ENCODE results near the gene SOX4.
A peak's percentile ranks its signal among the peaks of the same experiment; 100 is the strongest.

Gene SOX4

DNA sequence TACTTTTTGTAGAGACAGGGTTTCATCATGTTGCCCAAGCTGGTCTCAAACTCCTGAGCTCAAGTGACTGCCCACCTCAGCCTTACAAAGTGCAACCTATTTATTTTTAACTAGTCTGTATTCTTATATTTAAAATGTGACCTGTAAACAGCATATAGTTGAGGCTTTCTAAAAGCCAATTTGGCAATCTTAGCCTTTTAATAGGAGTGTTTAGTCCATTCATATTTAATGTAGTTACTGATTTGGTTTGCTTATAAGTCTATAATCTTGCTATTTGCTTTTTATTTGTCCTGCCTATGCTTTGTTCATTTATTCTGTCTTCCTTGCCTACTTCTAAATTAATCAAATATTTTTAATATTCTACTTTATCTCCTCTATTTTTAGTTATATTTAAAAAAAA, 15.0 kb upstream of the SOX4 start:
- FAIRE-seq (no peak), DNase-seq (ENCODE audit: insufficient read length, low spot score) (no peak)
- TF ChIP-seq POLR2A (IDR thresholded peaks at IDR 0.05; ENCODE audit: low read depth, low read length) (no peak), PAX5 (IDR thresholded peaks at IDR 0.05; ENCODE audit: insufficient read depth, low read length, severe bottlenecking) (no peak), POLR2AphosphoS5 (IDR thresholded peaks at IDR 0.05; ENCODE audit: low read depth, low read length) (no peak), SPI1 (IDR thresholded peaks at IDR 0.05; ENCODE audit: low read depth, low read length) (no peak), POU2F2 (IDR thresholded peaks at IDR 0.05; ENCODE audit: low read depth, low read length) (no peak), TAF1 (IDR thresholded peaks at IDR 0.05; ENCODE audit: low read depth, low read length) (no peak)

DNA sequence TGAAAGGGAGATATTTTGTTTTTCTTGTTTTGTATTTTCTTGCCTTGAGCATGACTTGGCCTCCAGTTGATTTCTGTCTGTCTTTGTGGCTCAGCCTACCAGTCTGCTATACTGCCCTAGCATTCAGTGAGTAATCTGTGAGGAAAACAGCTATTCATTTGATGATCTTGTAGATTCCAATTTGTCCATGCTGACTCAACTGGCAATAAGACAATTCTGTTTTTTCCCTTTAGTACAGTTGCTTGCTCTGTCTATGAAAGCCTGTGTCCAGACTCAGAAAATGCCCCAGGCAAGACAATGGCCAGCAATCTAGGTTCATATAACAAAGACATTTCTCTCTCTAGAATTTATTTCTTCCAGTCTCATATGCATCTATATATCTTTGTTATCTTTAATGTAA, 10.9 kb upstream of the SOX4 start:
- FAIRE-seq (no peak), DNase-seq (ENCODE audit: insufficient read length, low spot score) (no peak)
- no peak for TF ChIP-seq POLR2A (IDR thresholded peaks at IDR 0.05; ENCODE audit: low read depth, low read length)
- no peak for TF ChIP-seq POU2F2 (IDR thresholded peaks at IDR 0.05; ENCODE audit: low read depth, low read length)
- TF ChIP-seq TAF1 (IDR thresholded peaks at IDR 0.05; ENCODE audit: low read depth, low read length), result no peak
- no peak for TF ChIP-seq PAX5 (IDR thresholded peaks at IDR 0.05; ENCODE audit: insufficient read depth, low read length, severe bottlenecking)
- no peak for TF ChIP-seq SPI1 (IDR thresholded peaks at IDR 0.05; ENCODE audit: low read depth, low read length)
- TF ChIP-seq POLR2AphosphoS5 (IDR thresholded peaks at IDR 0.05; ENCODE audit: low read depth, low read length), result no peak

DNA sequence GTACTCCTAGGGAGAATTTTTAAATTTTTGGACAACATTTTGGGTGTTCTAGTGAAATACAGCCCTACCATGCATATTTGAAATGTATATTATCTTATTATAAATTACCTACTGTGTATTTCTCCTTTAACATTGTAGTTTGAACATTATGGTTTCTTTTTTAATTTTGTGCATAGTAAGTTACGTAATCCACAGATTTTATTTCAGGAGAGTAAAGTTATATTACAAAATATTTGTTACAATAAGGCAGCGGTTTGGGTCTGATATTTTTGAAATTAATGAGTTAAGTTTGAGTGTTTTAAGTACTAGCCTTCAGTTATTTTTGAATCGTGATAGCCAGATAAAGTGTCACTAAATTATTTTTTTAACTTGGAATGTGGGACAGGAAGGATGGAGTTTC, 7.3 kb upstream of the SOX4 start:
- no peak for FAIRE-seq

DNA sequence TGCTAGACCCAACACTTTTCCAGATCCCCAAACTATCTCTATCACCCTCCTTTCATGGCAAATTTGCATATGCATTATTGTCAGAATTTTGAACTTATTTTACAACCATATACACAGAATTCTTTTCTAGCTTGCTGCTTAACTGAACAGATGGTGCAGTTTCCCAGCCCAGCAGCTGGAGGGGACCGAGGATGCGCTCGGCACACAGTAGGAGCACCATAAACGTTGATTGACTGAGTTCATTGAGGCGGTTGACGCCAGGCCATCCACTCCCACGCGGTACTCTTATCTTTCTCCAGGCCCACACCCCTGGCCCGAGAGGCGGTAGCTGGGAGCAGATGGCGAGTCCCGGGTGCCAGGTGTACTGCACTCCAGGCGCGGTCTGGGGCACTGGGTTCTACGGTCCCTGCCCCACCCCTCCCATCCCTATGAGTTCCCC, 6.8 kb upstream of the SOX4 start:
- TF ChIP-seq POU2F2 (IDR thresholded peaks at IDR 0.05; ENCODE audit: low read depth, low read length), result peak; percentile 52; the same call in 1 of the 2 replicates
- no peak for TF ChIP-seq POLR2A (IDR thresholded peaks at IDR 0.05; ENCODE audit: low read depth, low read length)
- no peak for TF ChIP-seq POLR2AphosphoS5 (IDR thresholded peaks at IDR 0.05; ENCODE audit: low read depth, low read length)
- FAIRE-seq (peak; percentile 73), DNase-seq (ENCODE audit: insufficient read length, low spot score) (no peak)

More for the DNA sequence above, 7.3 kb upstream of the SOX4 start:
- TF ChIP-seq POLR2AphosphoS5 (IDR thresholded peaks at IDR 0.05; ENCODE audit: low read depth, low read length) (no peak), POLR2A (IDR thresholded peaks at IDR 0.05; ENCODE audit: low read depth, low read length) (no peak), TAF1 (IDR thresholded peaks at IDR 0.05; ENCODE audit: low read depth, low read length) (no peak), POU2F2 (IDR thresholded peaks at IDR 0.05; ENCODE audit: low read depth, low read length) (no peak), SPI1 (IDR thresholded peaks at IDR 0.05; ENCODE audit: low read depth, low read length) (no peak), PAX5 (IDR thresholded peaks at IDR 0.05; ENCODE audit: insufficient read depth, low read length, severe bottlenecking) (no peak)
- no peak for DNase-seq (ENCODE audit: insufficient read length, low spot score)

DNA sequence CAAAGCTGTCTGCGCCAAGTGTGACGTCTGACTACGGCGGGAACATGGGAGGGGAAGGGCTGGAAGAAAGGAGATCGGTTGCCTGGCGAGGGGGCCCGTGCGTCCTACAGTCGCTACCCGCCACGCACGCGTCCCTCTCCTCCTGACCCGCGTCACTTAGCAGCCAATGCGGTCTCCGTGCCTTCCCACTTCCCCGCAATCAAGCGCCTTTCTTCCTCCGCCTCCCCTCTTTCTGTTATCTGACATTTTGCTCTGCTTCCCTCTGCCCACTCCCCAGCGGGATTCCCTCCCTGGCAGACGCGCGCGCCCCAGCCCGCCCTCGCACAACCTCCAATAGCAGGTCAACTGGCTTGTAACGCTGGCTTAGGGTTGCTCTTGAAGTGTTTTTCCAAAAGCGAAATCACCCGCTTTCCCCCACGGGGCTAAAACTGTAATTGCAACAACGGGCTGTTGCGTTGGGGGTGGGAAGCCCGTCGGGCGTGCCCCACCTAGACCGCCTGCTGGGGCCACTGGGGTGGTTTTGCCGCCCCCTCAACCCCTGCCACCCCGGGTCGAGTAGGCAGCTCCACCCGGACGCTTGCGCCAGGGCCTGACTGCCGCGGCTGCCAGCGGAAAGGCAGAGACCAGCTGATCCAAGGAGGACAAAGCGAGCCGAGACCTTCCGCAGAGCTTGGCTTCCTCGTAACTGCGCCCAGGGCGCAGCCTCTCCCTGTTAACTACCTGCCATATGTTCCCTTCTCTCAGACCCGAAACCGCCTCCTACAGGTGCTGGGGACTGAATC, 6.2 kb upstream of the SOX4 start:
- FAIRE-seq, result peak; percentile 69

DNA sequence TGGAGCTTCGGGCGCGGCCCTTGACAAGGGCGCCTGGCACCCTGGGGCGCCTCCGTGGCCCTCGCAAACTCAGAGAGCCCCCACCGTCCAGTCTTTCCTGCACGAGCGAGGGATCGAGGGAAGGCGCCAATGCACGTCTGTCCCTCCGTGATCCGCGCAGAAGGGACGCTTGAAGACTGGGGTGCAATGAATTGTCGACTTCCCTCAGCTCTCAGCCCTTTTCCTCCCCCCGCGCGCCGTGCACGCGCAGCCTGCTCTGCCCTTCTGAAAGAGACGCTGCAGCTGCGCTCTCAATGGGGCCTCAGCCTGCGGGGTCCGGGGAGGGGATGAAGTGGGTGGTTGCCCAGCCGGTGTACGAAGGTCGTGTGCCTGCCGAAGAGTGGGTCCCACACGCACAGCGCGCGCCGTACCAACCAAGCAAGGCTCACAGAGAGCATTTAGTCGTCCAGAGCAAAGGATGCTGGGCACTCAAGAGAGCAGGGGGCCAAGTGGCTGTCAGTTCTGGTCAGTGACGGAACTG, 5.5 kb upstream of the SOX4 start:
- peak; percentile 41 for DNase-seq (ENCODE audit: insufficient read length, low spot score)

More for the DNA sequence above, 6.2 kb upstream of the SOX4 start:
- peak; percentile 39 for DNase-seq (ENCODE audit: insufficient read length, low spot score)
- TF ChIP-seq POU2F2 (IDR thresholded peaks at IDR 0.05; ENCODE audit: low read depth, low read length) (no peak), POLR2A (IDR thresholded peaks at IDR 0.05; ENCODE audit: low read depth, low read length) (no peak), TAF1 (IDR thresholded peaks at IDR 0.05; ENCODE audit: low read depth, low read length) (no peak; the same call in 1 of the 2 replicates), POLR2AphosphoS5 (IDR thresholded peaks at IDR 0.05; ENCODE audit: low read depth, low read length) (no peak), SPI1 (IDR thresholded peaks at IDR 0.05; ENCODE audit: low read depth, low read length) (0 out of 2 replicates have a peak, but pooled peaks have one; percentile 4), PAX5 (IDR thresholded peaks at IDR 0.05; ENCODE audit: insufficient read depth, low read length, severe bottlenecking) (no peak)

DNA sequence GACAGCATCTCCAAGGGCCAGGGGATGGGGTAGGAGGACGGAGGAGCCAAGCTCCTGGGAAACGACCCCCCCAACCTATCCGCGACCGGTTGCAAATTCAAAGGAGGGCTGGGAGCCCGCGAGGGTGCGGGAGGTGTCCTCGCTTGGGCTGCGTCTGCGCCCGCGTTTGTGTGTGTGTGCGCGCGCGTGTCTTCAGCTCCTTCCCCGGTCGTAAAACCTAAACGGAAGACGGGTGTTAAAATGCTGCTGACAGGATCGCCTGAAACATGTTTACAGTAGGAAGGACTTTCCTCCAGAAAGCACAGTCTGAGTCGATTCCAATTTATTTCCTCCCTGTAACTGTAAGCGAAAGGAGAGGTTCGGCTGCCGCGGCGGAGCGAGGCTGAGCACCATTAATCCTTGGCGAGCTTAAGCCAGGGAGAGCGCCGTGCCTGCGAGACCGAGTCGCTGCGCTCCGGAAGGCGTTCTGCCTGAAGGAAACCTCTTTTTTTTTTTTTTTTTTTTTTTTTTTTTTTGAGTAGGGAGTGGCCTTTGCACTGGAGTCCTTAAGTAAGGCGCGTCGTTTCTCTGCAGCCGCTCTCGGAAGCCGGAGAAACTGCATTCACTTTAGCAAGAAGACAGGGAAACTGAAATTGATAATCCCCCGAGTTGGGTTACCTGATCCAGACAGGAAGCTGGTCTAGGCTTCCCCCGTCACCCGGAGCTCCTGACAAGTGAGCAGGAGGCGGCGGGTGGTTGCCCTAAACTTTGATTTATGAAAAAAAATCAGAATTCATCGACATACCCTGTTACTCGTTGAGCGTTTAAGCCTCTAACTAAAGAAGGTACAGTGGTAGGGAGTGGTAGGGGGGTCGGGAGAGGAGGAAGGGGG, 4.8 kb upstream of the SOX4 start:
- FAIRE-seq (peak; percentile 20), DNase-seq (ENCODE audit: insufficient read length, low spot score) (no peak)
- TF ChIP-seq POLR2A (IDR thresholded peaks at IDR 0.05; ENCODE audit: low read depth, low read length) (peak; percentile 70; the same call in 1 of the 2 replicates), POLR2AphosphoS5 (IDR thresholded peaks at IDR 0.05; ENCODE audit: low read depth, low read length) (no peak), SPI1 (IDR thresholded peaks at IDR 0.05; ENCODE audit: low read depth, low read length) (no peak), TAF1 (IDR thresholded peaks at IDR 0.05; ENCODE audit: low read depth, low read length) (peak; percentile 93), PAX5 (IDR thresholded peaks at IDR 0.05; ENCODE audit: insufficient read depth, low read length, severe bottlenecking) (peak; percentile 41), POU2F2 (IDR thresholded peaks at IDR 0.05; ENCODE audit: low read depth, low read length) (no peak)

More for the DNA sequence above, 5.5 kb upstream of the SOX4 start:
- TF ChIP-seq TAF1 (IDR thresholded peaks at IDR 0.05; ENCODE audit: low read depth, low read length), result peak; percentile 17; the same call in 1 of the 2 replicates
- peak; percentile 62; the same call in 1 of the 2 replicates for TF ChIP-seq POLR2A (IDR thresholded peaks at IDR 0.05; ENCODE audit: low read depth, low read length)
- no peak for TF ChIP-seq SPI1 (IDR thresholded peaks at IDR 0.05; ENCODE audit: low read depth, low read length)
- TF ChIP-seq POLR2AphosphoS5 (IDR thresholded peaks at IDR 0.05; ENCODE audit: low read depth, low read length), result peak; percentile 48
- peak; percentile 92 for FAIRE-seq

DNA sequence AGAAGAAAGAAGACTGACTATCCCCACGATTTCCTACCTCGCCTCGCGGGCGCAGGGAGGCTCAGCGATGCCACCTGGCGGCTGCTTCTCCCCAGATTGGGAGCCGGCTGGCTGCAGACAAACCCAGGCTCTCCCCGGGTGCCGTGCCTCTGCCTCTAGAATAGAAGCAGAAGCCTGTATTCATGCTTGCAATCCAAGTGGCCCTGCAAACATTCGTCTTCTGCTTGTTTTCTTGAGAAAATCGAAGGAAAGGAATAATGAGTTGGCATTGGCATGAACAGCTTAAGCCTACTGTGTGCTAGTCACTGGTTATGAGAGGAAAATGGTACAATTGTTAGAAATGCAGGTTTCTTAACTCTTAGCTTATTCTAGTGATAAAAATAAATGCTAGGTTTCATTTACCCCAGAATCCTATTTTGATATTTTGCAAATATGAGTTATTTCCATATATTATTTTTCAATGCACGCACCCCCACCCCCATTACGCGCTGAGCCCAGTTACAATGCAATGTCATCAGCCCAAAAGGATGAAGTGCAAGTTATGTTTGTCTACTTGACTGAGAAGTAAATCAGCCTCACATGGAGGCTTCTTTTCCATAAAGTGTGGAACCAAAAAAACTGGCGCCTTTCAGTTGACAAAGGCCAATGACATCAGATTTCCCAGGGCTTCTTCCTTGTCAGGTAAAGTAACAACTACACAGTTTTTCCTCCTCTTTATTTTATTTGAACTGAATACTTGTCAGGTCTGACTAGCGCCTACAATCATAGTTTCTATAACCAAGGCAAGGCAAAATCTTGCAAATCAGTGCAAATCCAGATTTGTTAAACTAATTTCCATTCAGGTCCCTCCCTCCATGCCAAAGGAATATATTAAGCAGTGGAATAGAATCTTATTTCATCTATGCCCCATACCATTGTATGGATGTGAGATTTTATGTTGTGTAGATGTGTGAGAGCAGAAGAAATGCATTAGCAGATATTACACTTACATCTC, 3.9 kb upstream of the SOX4 start:
- FAIRE-seq (peak; percentile 72), DNase-seq (ENCODE audit: insufficient read length, low spot score) (peak; percentile 43)
- TF ChIP-seq POLR2A (IDR thresholded peaks at IDR 0.05; ENCODE audit: low read depth, low read length), result no peak
- no peak for TF ChIP-seq TAF1 (IDR thresholded peaks at IDR 0.05; ENCODE audit: low read depth, low read length)
- TF ChIP-seq PAX5 (IDR thresholded peaks at IDR 0.05; ENCODE audit: insufficient read depth, low read length, severe bottlenecking), result no peak
- TF ChIP-seq POU2F2 (IDR thresholded peaks at IDR 0.05; ENCODE audit: low read depth, low read length), result no peak
- no peak for TF ChIP-seq POLR2AphosphoS5 (IDR thresholded peaks at IDR 0.05; ENCODE audit: low read depth, low read length)
- no peak for TF ChIP-seq SPI1 (IDR thresholded peaks at IDR 0.05; ENCODE audit: low read depth, low read length)

Data from GM12891 (cell line).